Stimulated activated CD4-positive, alpha-beta T cell treated with anti-CD3 and anti-CD28 coated beads, Interleukin-4, amount 100 ng/mL, for 4 hours (primary cell): ENCODE results near the gene PSD4.

Experiments
- DNase-seq, 2 experiments: peaks; one replicate each; pipeline ENCODE4 v3.0.0-alpha.2; 2020

The PSD4 gene

GRCh38 chr2:113240915-113241911, 67.4 kb downstream of the PSD4 start:
- peak; percentile 44 to 70 for DNase-seq

- DNase-seq = no peak
Observed at GRCh38 chr2:113242327-113242726, 68.6 kb downstream of the PSD4 start.

- no peak for DNase-seq
Observed at GRCh38 chr2:113245276-113245711, 71.5 kb downstream of the PSD4 start.

GRCh38 chr2:113246606-113247005, 72.8 kb downstream of the PSD4 start:
- DNase-seq = no peak

- DNase-seq = peak; percentile 57 to 61
Observed at GRCh38 chr2:113248997-113249770, 75.4 kb downstream of the PSD4 start.

GRCh38 chr2:113251118-113251517, 77.3 kb downstream of the PSD4 start:
- peak in 1 of 2 experiments; percentile 14 for DNase-seq

GRCh38 chr2:113252047-113252590, 78.3 kb downstream of the PSD4 start:
- DNase-seq = no peak

GRCh38 chr2:113253453-113253852, 79.7 kb downstream of the PSD4 start:
- DNase-seq = no peak

GRCh38 chr2:113255140-113256070, 81.6 kb downstream of the PSD4 start:
- DNase-seq = no peak

GRCh38 chr2:113257516-113258264, 83.9 kb downstream of the PSD4 start:
- DNase-seq = no peak

- DNase-seq = no peak
Observed at GRCh38 chr2:113258471-113259147, 84.8 kb downstream of the PSD4 start.
